ENCODE measurements around the gene SCN1A. TPM values are rescaled to one million over a fixed set of nuclear protein-coding genes. Genes with fewer than 3 reads are reported as not detected.

The SCN1A gene
- total and polyA plus RNA-seq, 2 of the 13 experiments (the other 11 are each of a cell fraction or from before 2014, with no cell fraction given) = 19.9 to 39.4 TPM

DNA sequence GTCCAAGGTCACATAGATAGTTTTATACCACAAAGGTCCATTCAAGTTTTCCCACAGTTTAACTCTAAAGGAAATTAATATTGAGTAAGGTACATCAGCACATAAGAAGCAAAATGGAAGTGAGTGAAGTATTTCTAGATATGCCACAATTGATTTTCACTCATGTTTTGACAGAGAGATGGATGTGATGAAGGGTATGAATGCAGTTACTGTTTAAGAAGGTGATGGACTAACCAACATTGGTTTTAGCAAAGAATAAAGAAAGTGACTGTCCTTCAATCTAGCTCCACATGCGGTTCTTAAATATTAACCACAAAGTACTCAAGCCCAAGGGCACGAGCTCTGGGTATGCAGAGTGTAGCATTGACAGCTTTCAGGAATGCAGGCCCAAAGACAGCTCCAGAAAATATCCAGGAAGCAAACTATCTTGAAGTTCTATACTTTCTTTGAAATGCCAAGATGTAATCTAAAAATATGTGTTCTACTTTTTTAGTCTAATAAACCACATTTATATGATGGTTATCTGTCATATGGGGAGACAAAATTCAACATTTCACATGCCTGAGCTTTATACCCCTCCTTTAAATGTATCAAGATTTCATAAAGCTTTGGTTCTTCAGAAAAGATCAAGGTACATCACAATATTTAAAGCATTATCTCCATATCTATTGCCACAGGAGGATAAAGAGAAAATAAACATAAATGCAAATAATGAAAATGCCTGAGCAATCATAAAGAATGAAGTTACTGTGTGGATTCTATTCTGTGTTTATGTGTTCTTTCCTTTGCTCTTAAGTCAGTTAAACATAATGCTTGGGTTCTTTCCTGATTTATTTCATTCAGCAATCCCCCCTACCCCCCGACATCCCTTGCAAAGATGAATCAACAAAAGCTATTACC, 6.7 kb upstream of the SCN1A start (continued):
- TF ChIP-seq CHD2 (IDR thresholded peaks at IDR 0.05; ENCODE audit: low read depth, low read length) (no peak), ZMAT3 (CRISPR knock-in tag; conservative IDR thresholded peaks at IDR 0.05) (no peak), CHD4 (IDR thresholded peaks at IDR 0.05; ENCODE audit: borderline replicate concordance, low read length) (no peak; the same call in 1 of the 2 replicates), BRD4 (CRISPR knock-in tag; IDR thresholded peaks at IDR 0.05) (no peak), ZNF672 (CRISPR knock-in tag; IDR thresholded peaks at IDR 0.05) (no peak), SP4 (CRISPR knock-in tag; IDR thresholded peaks at IDR 0.05) (no peak), EED (CRISPR knock-in tag; IDR thresholded peaks at IDR 0.05) (no peak), HMG20B (CRISPR knock-in tag; conservative IDR thresholded peaks at IDR 0.05) (peak; percentile 33; the same call in 1 of the 2 replicates), YY1 (IDR thresholded peaks at IDR 0.05; ENCODE audit: insufficient read depth, insufficient replicate concordance, low read depth, low read length) (peak; percentile 44), ZSCAN30 (CRISPR knock-in tag; IDR thresholded peaks at IDR 0.05) (peak; percentile 86; the same call in 1 of the 2 replicates), ZNF598 (CRISPR knock-in tag; IDR thresholded peaks at IDR 0.05; ENCODE audit: borderline replicate concordance) (no peak)
- TF ChIP-seq, protein P1, sequence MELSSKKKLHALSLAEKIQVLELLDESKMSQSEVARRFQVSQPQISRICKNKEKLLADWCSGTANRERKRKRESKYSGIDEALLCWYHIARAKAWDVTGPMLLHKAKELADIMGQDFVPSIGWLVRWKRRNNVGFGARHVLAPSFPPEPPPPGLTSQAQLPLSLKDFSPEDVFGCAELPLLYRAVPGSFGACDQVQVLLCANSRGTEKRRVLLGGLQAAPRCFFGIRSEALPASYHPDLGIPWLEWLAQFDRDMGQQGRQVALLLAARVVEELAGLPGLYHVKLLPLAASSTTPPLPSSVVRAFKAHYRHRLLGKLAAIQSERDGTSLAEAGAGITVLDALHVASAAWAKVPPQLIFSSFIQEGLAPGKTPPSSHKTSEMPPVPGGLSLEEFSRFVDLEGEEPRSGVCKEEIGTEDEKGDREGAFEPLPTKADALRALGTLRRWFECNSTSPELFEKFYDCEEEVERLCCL (CRISPR knock-in tag; IDR thresholded peaks at IDR 0.05; ENCODE audit: borderline replicate concordance) = no peak
- TF ChIP-seq, protein P2, sequence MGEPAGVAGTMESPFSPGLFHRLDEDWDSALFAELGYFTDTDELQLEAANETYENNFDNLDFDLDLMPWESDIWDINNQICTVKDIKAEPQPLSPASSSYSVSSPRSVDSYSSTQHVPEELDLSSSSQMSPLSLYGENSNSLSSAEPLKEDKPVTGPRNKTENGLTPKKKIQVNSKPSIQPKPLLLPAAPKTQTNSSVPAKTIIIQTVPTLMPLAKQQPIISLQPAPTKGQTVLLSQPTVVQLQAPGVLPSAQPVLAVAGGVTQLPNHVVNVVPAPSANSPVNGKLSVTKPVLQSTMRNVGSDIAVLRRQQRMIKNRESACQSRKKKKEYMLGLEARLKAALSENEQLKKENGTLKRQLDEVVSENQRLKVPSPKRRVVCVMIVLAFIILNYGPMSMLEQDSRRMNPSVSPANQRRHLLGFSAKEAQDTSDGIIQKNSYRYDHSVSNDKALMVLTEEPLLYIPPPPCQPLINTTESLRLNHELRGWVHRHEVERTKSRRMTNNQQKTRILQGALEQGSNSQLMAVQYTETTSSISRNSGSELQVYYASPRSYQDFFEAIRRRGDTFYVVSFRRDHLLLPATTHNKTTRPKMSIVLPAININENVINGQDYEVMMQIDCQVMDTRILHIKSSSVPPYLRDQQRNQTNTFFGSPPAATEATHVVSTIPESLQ (CRISPR knock-in tag; conservative IDR thresholded peaks at IDR 0.05) = no peak; the same call in 1 of the 2 replicates
- TF ChIP-seq, protein P3, sequence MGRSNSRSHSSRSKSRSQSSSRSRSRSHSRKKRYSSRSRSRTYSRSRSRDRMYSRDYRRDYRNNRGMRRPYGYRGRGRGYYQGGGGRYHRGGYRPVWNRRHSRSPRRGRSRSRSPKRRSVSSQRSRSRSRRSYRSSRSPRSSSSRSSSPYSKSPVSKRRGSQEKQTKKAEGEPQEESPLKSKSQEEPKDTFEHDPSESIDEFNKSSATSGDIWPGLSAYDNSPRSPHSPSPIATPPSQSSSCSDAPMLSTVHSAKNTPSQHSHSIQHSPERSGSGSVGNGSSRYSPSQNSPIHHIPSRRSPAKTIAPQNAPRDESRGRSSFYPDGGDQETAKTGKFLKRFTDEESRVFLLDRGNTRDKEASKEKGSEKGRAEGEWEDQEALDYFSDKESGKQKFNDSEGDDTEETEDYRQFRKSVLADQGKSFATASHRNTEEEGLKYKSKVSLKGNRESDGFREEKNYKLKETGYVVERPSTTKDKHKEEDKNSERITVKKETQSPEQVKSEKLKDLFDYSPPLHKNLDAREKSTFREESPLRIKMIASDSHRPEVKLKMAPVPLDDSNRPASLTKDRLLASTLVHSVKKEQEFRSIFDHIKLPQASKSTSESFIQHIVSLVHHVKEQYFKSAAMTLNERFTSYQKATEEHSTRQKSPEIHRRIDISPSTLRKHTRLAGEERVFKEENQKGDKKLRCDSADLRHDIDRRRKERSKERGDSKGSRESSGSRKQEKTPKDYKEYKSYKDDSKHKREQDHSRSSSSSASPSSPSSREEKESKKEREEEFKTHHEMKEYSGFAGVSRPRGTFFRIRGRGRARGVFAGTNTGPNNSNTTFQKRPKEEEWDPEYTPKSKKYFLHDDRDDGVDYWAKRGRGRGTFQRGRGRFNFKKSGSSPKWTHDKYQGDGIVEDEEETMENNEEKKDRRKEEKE (IDR thresholded peaks at IDR 0.05) = no peak
- TF ChIP-seq, protein P4, sequence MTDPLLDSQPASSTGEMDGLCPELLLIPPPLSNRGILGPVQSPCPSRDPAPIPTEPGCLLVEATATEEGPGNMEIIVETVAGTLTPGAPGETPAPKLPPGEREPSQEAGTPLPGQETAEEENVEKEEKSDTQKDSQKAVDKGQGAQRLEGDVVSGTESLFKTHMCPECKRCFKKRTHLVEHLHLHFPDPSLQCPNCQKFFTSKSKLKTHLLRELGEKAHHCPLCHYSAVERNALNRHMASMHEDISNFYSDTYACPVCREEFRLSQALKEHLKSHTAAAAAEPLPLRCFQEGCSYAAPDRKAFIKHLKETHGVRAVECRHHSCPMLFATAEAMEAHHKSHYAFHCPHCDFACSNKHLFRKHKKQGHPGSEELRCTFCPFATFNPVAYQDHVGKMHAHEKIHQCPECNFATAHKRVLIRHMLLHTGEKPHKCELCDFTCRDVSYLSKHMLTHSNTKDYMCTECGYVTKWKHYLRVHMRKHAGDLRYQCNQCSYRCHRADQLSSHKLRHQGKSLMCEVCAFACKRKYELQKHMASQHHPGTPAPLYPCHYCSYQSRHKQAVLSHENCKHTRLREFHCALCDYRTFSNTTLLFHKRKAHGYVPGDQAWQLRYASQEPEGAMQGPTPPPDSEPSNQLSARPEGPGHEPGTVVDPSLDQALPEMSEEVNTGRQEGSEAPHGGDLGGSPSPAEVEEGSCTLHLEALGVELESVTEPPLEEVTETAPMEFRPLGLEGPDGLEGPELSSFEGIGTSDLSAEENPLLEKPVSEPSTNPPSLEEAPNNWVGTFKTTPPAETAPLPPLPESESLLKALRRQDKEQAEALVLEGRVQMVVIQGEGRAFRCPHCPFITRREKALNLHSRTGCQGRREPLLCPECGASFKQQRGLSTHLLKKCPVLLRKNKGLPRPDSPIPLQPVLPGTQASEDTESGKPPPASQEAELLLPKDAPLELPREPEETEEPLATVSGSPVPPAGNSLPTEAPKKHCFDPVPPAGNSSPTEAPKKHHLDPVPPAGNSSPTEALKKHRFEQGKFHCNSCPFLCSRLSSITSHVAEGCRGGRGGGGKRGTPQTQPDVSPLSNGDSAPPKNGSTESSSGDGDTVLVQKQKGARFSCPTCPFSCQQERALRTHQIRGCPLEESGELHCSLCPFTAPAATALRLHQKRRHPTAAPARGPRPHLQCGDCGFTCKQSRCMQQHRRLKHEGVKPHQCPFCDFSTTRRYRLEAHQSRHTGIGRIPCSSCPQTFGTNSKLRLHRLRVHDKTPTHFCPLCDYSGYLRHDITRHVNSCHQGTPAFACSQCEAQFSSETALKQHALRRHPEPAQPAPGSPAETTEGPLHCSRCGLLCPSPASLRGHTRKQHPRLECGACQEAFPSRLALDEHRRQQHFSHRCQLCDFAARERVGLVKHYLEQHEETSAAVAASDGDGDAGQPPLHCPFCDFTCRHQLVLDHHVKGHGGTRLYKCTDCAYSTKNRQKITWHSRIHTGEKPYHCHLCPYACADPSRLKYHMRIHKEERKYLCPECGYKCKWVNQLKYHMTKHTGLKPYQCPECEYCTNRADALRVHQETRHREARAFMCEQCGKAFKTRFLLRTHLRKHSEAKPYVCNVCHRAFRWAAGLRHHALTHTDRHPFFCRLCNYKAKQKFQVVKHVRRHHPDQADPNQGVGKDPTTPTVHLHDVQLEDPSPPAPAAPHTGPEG (CRISPR knock-in tag; IDR thresholded peaks at IDR 0.05) = no peak
